ENCODE measurements around the gene NFATC3. TPM values are rescaled to one million over a fixed set of nuclear protein-coding genes. Genes with fewer than 3 reads are reported as not detected.

Gene NFATC3
- total RNA-seq, 1 experiment from 2014 or later: 22.9 TPM

- Histone ChIP-seq H3K27me3 (ENCODE audit: control insufficient read depth, insufficient read depth, low read length) (no peaks in the 10 kb centered on the region), H3K36me3 (replicated peaks; ENCODE audit: control insufficient read depth, insufficient read depth, low read length) (peaks cover 21% of the 10 kb centered on the region), H3K4me3 (ENCODE audit: insufficient read depth, low read depth, low read length) (no peak overlapping the region)
- DNase-seq: no peak
These were observed 18.4 kb upstream of the NFATC3 start for GRCh38 chr16:68066763-68067162.

GRCh38 chr16:68068926-68069325, 16.2 kb upstream of the NFATC3 start:
- H3K36me3 ChIP-seq (replicated peaks; ENCODE audit: control insufficient read depth, insufficient read depth, low read length): peaks cover 28% of the 10 kb centered on the region
- H3K4me3 ChIP-seq (ENCODE audit: insufficient read depth, low read depth, low read length): no peak overlapping the region
- DNase-seq: no peak

GRCh38 chr16:68069511-68070248, 15.5 kb upstream of the NFATC3 start:
- Histone ChIP-seq H3K36me3 (replicated peaks; ENCODE audit: control insufficient read depth, insufficient read depth, low read length) (peaks cover 34% of the 10 kb centered on the region), H3K4me3 (ENCODE audit: insufficient read depth, low read depth, low read length) (no peak overlapping the region), H3K27me3 (ENCODE audit: control insufficient read depth, insufficient read depth, low read length) (no peaks in the 10 kb centered on the region)
- DNase-seq: no peak

More at GRCh38 chr16:68068926-68069325, 16.2 kb upstream of the NFATC3 start:
- H3K27me3 ChIP-seq (ENCODE audit: control insufficient read depth, insufficient read depth, low read length): no peaks in the 10 kb centered on the region

- no peaks in the 10 kb centered on the region for H3K27me3 ChIP-seq (ENCODE audit: control insufficient read depth, insufficient read depth, low read length)
- peaks cover 38% of the 10 kb centered on the region for H3K36me3 ChIP-seq (replicated peaks; ENCODE audit: control insufficient read depth, insufficient read depth, low read length)
- DNase-seq: no peak
These were observed 14.9 kb upstream of the NFATC3 start for GRCh38 chr16:68070249-68070730.

DNA sequence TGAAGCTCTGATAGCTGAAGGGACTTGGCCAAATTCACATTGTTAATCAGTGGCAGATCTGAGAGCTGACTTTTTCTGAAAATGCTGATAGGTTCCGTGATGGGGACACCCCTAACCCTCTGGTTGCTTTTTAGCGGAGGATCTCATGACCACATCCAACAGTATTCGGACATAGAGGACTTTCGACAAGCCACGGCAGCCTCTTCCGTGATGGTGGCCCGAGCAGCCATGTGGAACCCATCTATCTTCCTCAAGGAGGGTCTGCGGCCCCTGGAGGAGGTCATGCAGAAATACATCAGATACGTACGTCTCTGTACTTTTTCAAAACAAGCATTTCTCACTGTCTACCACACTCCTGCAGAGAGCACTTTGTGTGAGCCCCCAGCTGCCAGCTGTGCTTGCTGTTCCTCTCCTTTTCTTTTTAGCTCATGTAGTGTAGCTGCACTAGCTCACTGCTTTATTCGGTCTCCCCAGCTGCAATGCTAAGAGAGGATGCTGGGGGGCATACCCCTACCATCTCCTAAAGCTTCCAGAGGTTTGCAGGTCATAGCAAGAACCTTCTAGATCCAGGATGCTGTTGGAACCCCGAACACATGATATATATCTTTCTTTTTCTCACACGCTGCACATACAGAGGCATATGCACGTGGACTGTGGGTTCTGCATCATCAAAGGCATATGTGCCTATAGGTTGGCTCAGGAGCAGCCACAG, 14.2 kb upstream of the NFATC3 start:
- DNase-seq: no peak
- H3K36me3 ChIP-seq (replicated peaks; ENCODE audit: control insufficient read depth, insufficient read depth, low read length): peaks cover 45% of the 10 kb centered on the region
- no peak overlapping the region for H3K4me3 ChIP-seq (ENCODE audit: insufficient read depth, low read depth, low read length)
- H3K27me3 ChIP-seq (ENCODE audit: control insufficient read depth, insufficient read depth, low read length): no peaks in the 10 kb centered on the region

More at GRCh38 chr16:68070249-68070730, 14.9 kb upstream of the NFATC3 start:
- no peak overlapping the region for H3K4me3 ChIP-seq (ENCODE audit: insufficient read depth, low read depth, low read length)

DNA sequence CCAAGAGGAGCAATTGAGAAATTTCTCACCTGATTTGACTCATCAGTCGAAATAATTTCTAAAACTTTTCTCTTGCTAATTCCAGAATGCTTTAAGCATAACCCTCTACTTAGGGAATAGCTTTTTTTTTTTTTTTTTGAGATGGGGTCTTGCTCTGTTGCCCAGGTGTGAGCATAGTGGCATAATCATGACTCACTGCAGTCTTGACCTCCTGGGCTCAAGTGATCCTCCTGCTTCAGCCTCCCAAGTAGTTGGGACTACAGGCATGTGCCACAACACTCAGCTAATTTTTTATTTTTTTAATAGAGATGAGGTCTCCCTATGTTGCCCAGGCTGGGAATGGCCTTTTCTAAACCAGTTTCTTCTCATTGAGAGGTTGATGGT, 13.7 kb upstream of the NFATC3 start:
- Histone ChIP-seq H3K27me3 (ENCODE audit: control insufficient read depth, insufficient read depth, low read length) (no peaks in the 10 kb centered on the region), H3K36me3 (replicated peaks; ENCODE audit: control insufficient read depth, insufficient read depth, low read length) (peaks cover 44% of the 10 kb centered on the region), H3K4me3 (ENCODE audit: insufficient read depth, low read depth, low read length) (no peak overlapping the region)
- DNase-seq: no peak

DNA sequence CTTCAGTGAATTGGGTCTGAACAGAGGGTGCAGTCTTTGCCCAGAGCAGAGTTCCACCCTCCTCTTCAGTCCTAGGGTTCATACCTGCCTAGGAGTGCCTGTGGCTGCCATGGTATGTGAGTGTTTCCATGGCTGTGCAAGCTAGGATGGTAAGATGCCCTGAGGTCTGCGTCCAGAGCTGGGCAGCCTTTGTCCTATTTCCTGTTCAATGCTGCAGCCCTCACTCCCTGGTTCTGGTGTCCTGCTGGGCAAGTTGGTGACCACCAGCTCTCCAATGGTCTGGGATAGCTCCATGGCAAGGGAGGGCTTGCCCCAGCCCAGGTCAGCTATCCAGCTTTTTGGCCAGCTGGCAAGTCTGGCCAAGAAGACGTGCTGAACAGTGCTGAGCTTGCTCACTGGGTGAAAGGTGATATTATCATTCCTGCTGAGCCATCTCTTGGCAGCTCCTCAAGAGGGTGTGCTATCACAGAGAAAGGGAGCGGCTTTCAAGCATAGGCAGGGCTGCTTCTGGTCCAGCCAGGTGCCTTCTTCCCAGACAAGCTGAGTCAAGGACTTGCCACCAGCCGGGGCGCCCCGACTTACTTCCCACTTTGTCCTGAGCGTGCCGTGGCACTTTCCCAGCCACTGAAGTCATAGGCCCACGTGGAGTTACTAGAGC, 13.0 kb upstream of the NFATC3 start:
- no peaks in the 10 kb centered on the region for H3K27me3 ChIP-seq (ENCODE audit: control insufficient read depth, insufficient read depth, low read length)
- H3K36me3 ChIP-seq (replicated peaks; ENCODE audit: control insufficient read depth, insufficient read depth, low read length): peaks cover 45% of the 10 kb centered on the region
- DNase-seq: no peak
- no peak overlapping the region for H3K4me3 ChIP-seq (ENCODE audit: insufficient read depth, low read depth, low read length)

GRCh38 chr16:68073902-68074760, 11.0 kb upstream of the NFATC3 start:
- no peak for DNase-seq
- no peaks in the 10 kb centered on the region for H3K27me3 ChIP-seq (ENCODE audit: control insufficient read depth, insufficient read depth, low read length)
- H3K4me3 ChIP-seq (ENCODE audit: insufficient read depth, low read depth, low read length): no peak overlapping the region
- H3K36me3 ChIP-seq (replicated peaks; ENCODE audit: control insufficient read depth, insufficient read depth, low read length): peaks cover 48% of the 10 kb centered on the region

DNA sequence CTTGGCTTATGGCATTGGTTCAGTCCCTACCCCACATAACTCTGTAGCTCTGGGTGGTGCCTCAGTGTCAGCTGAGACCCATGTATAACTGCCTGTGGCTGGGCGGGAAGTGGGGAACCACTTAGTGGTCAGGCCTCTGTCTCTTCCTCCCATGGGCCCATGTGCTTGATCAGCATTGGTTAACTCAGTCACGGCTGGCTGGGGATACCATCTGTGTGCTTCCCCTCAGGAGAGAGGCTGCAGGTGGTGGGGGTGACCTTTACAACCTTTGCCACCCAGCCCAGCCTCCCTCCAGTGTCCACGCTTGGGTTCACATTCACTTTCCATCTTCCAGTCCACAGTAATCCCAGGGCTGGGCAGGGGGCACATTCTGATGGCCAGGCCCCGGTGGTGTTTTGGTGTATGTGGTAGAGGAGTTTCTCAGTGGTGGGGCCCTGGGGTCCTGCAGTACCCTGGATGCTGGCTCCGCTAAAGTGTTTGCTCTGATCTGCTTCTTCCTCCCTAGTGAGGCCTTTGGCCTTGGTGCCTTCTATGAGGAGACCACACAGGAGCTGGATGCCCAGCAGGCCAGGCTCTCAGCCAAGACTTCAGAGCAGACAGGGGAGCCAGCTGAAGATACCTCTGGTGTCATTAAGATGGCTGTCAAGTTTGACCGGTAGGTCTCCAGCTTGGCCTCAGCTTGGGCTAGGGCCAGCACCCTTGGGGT, 10.2 kb upstream of the NFATC3 start:
- no peak for DNase-seq
- H3K27me3 ChIP-seq (ENCODE audit: control insufficient read depth, insufficient read depth, low read length): no peaks in the 10 kb centered on the region
- H3K36me3 ChIP-seq (replicated peaks; ENCODE audit: control insufficient read depth, insufficient read depth, low read length): peaks cover 45% of the 10 kb centered on the region
- H3K4me3 ChIP-seq (ENCODE audit: insufficient read depth, low read depth, low read length): no peak overlapping the region

DNA sequence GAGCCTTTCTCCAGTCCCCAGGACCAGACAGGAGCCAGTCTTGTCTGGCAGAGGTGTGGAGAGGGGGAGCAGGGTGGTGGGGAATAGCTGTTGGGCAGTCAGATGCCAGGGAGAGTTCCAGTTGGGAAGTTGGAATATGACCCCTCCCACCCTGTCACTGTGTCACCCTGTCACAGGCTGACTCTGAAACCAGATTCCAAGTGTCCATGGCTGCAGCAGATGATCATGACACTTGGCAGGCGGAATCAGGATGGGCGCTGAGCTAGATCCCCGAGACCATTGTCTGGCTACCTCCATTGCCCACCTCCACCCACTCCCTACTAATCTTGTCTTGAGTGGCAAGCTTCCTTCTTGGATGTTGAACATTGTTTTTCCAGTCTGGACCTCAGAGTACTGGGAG, 9.2 kb upstream of the NFATC3 start:
- H3K27me3 ChIP-seq (ENCODE audit: control insufficient read depth, insufficient read depth, low read length): no peaks in the 10 kb centered on the region
- DNase-seq: no peak
- H3K4me3 ChIP-seq (ENCODE audit: insufficient read depth, low read depth, low read length): no peak overlapping the region
- H3K36me3 ChIP-seq (replicated peaks; ENCODE audit: control insufficient read depth, insufficient read depth, low read length): peaks cover 41% of the 10 kb centered on the region

DNA sequence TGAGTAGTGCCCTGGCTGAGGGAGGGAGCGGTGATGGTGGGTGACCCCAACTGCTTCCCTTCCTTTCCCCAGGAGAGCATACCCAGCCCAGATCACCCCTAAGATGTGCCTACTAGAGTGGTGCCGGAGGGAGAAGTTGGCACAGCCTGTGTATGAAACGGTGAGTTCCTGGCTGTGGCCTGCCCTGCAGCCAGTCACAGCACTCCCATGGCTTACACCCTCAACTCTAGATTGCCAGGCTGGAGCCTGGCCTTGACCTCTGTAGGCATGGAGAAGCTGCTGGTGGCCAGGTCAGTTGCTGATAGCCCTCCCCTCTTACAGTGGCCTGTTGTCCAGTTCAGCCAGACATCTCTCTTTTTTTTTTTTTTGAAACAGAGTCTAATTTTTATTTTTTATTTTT, 8.6 kb upstream of the NFATC3 start:
- Histone ChIP-seq H3K36me3 (replicated peaks; ENCODE audit: control insufficient read depth, insufficient read depth, low read length) (peaks cover 39% of the 10 kb centered on the region), H3K4me3 (ENCODE audit: insufficient read depth, low read depth, low read length) (no peak overlapping the region), H3K27me3 (ENCODE audit: control insufficient read depth, insufficient read depth, low read length) (no peaks in the 10 kb centered on the region)
- DNase-seq: peak; percentile 4

GRCh38 chr16:68077866-68078700, 7.1 kb upstream of the NFATC3 start:
- Histone ChIP-seq H3K4me3 (ENCODE audit: insufficient read depth, low read depth, low read length) (no peak overlapping the region), H3K27me3 (ENCODE audit: control insufficient read depth, insufficient read depth, low read length) (no peaks in the 10 kb centered on the region), H3K36me3 (replicated peaks; ENCODE audit: control insufficient read depth, insufficient read depth, low read length) (peaks cover 33% of the 10 kb centered on the region)
- no peak for DNase-seq
